HG03469 (cell line): Measurements from ENCODE around the gene JTB.

Experiments used
- ATAC-seq: cut with Tn5 transposase; IDR thresholded peaks from one replicate; pipeline ENCODE4 v1.9.1; 2021; ENCODE audit warnings: mild to moderate bottlenecking, moderate library complexity, moderate number of reproducible peaks; ENCODE audit not compliant: unreplicated experiment

JTB gene

GRCh38 chr1:153956997-153957715 is 20.3 kb downstream of the JTB start:
- no peak for ATAC-seq

DNA sequence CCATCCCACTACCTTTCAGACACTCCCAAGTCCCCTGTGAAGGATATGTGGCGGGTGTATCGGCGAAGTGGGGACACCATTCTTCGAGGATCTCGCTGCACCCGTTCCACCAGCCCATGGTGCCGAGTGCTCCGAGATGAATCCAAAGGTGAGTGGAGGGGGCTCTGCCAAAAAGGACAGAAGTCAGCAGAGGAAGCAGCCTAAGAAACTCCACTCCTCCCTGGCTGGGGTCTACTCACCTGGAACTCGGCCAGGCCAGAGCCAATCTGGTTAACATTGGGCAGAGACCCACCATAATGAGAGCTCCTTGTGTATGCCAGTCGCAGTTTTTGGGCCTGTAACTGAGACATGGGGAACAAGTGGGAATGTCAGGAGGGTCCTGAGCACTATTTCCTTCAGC is 22.6 kb downstream of the JTB start:
- no peak for ATAC-seq

- ATAC-seq: no peak
Observed at GRCh38 chr1:153953859-153954365, 23.6 kb downstream of the JTB start.

- ATAC-seq: no peak
Observed at GRCh38 chr1:153951801-153952200, 25.7 kb downstream of the JTB start.

DNA sequence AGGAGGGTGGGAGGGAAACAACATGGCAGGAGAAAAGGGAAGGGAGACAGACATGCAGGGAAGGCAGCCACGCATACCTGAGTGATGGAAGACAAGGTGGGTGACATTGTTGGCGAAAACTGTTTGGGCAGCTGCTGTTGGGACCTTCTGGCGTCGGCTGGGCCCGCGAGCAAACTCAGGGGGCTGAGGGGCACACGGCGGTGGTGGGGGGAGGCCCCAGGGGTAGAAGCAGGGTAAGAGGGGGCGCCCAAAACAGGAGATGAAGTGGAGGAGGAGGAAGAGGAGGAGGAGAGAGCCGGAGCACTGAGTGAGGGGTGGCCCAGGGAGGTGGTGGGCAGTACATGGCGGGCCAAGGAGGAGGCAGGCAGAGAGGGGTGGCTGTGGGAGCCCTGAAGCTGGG is 26.3 kb downstream of the JTB start:
- ATAC-seq: no peak

- ATAC-seq: peak; percentile 36
Observed at GRCh38 chr1:153946622-153947241, 30.7 kb downstream of the JTB start, which contains the start of gene DENND4B. DENND4B (minus strand) TSS chr1:153946718; CDS start chr1:153944374, 2,344 bp downstream.

- ATAC-seq: peak; percentile 41
Observed at GRCh38 chr1:153945795-153946621, 31.5 kb downstream of the JTB start.

DNA sequence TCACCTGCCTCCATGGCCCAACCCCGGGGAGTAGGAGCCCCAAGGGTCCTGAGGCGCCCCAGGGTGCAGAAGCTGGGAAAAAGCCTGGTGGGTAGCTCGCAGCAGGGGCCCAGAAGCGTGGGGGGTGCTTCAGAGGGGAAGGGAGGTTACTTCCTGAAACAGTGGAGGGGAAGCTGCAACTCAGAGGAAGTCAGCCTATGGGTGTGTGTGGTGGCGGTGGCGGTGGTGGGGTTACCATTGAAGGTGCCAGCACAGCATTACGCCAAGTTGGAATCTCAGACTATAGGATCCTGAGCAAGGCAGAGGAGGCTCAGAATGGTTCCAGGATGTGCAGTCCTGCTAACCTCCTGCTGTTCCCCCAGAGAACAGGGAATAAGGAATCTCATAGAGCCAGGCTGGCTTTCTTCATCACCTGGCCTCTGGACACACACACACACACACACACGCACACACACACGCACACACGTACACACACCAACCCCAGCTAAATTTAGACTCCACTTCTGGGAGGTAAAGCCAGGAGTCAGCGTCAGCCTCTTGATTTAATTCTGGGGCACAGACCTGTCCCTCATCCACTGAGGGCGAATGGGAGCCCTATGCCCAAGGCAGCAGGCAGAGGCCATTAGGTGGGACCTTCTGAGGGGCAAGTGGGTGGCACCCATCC is 32.2 kb downstream of the JTB start:
- ATAC-seq: no peak

- ATAC-seq: no peak
Observed at GRCh38 chr1:153944827-153945117, 32.7 kb downstream of the JTB start.

GRCh38 chr1:153944005-153944826 is 33.3 kb downstream of the JTB start:
- ATAC-seq: no peak

- ATAC-seq: no peak
Observed at GRCh38 chr1:153942766-153943549, 34.5 kb downstream of the JTB start.

GRCh38 chr1:153941826-153942725 is 35.4 kb downstream of the JTB start:
- ATAC-seq: no peak

DNA sequence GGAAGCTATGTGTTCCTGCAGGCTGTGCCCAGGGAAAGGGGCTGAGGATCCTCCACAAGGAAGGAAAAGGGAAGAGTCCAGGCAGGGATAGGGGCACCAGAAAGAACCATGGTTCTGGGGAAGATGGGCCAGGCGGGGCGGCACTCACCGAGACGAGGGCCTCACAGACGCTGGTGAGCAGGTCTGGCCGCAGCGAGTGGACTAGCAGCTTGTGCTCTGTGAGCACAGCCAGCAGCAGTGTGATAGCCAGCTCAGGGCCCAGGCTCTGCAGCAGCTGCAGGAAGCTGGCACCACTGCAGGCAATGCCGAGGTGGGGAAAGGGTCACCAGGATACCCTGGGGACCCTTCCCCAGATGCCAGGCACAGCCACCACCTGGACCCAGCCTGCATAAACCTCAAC is 36.7 kb downstream of the JTB start:
- ATAC-seq: no peak

- ATAC-seq: no peak
Observed at GRCh38 chr1:153939476-153939875, 38.0 kb downstream of the JTB start.

DNA sequence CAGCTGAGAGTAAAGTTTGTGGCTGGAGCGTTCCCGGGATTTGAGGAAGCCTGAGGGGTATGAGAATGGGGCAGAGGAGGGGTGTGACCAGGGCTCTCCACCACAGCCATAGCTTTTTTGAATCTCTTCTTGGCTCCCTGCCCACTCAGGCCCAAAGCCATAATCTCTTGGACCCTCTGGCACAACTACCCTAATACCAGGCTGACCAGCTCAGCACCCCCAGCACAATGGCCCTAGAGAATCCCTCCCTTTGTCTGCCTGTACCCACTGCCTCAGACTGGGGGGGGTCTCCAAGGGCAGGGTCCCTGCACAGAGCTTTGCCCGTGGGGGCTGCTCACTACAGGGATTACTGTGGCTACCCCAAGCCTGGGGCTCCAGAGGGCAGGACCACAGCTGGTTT is 38.5 kb downstream of the JTB start:
- ATAC-seq: no peak

- no peak for ATAC-seq
Observed at GRCh38 chr1:153937331-153937730, 40.1 kb downstream of the JTB start.

- no peak for ATAC-seq
Observed at GRCh38 chr1:153936011-153936802, 41.3 kb downstream of the JTB start.

GRCh38 chr1:153934746-153935145 is 42.7 kb downstream of the JTB start:
- ATAC-seq: no peak
